Trophoblast cell (in vitro differentiated cells and primary cell): Measurements from ENCODE around the gene PRDM16.

Source experiments
- DNase-seq, 2 donors: peaks; one replicate each; pipeline ENCODE4 v3.0.0-alpha.2; 2016
- H2AFZ ChIP-seq: 2 replicates; pipeline ENCODE4 v1.6.1; 2013; ENCODE audit warnings: low read length, moderate library complexity, mild to moderate bottlenecking; ENCODE audit not compliant: insufficient read depth, poor library complexity
- H2AK5ac ChIP-seq: 2 replicates; pipeline ENCODE4 v1.6.1; 2013; ENCODE audit warnings: mild to moderate bottlenecking, low read length
- H2BK120ac ChIP-seq: 2 replicates; pipeline ENCODE4 v1.6.1; 2013; ENCODE audit warnings: low read length, mild to moderate bottlenecking, moderate library complexity; ENCODE audit not compliant: insufficient read depth, poor library complexity
- H2BK12ac ChIP-seq: 2 replicates; pipeline ENCODE4 v1.6.1; 2013; ENCODE audit warnings: mild to moderate bottlenecking, low read length, moderate library complexity
- H2BK5ac ChIP-seq: 2 replicates; pipeline ENCODE4 v1.6.1; 2013; ENCODE audit warnings: low read length, low read depth, moderate library complexity, mild to moderate bottlenecking; ENCODE audit not compliant: poor library complexity
- H3K14ac ChIP-seq: 2 replicates; pipeline ENCODE4 v1.6.1; 2013; ENCODE audit warnings: mild to moderate bottlenecking, low read length
- H3K18ac ChIP-seq: 2 replicates; pipeline ENCODE4 v1.6.1; 2013; ENCODE audit warnings: mild to moderate bottlenecking, low read length
- H3K23ac ChIP-seq: 2 replicates; pipeline ENCODE4 v1.6.1; 2013; ENCODE audit warnings: low read length
- H3K27ac ChIP-seq: 2 replicates; pipeline ENCODE4 v1.5.1; 2013; ENCODE audit warnings: low read depth, mild to moderate bottlenecking, inconsistent platforms, low read length, moderate library complexity
- H3K27me3 ChIP-seq: 2 replicates; pipeline ENCODE4 v1.6.1; 2013; ENCODE audit warnings: inconsistent platforms, mild to moderate bottlenecking, low read length, moderate library complexity; ENCODE audit not compliant: insufficient read depth
- H3K36me3 ChIP-seq, 2 experiments: 1 replicate in 1 of 2; 2 replicates in 1 of 2; pipeline ENCODE4 v1.6.1; 2013; ENCODE audit warnings: low read length in 2 of 2, mild to moderate bottlenecking in 2 of 2, moderate library complexity in 1 of 2; ENCODE audit not compliant: insufficient read depth in 2 of 2, control insufficient read depth in 1 of 2
- H3K4ac ChIP-seq: 2 replicates; pipeline ENCODE4 v1.6.1; 2013; ENCODE audit warnings: low read depth, mild to moderate bottlenecking, low read length, moderate library complexity
- H3K4me1 ChIP-seq, 2 experiments: 1 replicate in 1 of 2; 2 replicates in 1 of 2; pipeline ENCODE4 v1.6.1; 2013; ENCODE audit warnings: low read length in 2 of 2, mild to moderate bottlenecking in 2 of 2, moderate library complexity in 1 of 2; ENCODE audit not compliant: insufficient read depth in 2 of 2, control insufficient read depth in 1 of 2
- H3K4me2 ChIP-seq: 2 replicates; pipeline ENCODE4 v1.6.1; 2013; ENCODE audit warnings: inconsistent platforms, mild to moderate bottlenecking, low read length, moderate library complexity
- H3K4me3 ChIP-seq: 2 replicates; pipeline ENCODE4 v1.5.1; 2013; ENCODE audit warnings: mild to moderate bottlenecking, low read depth, low read length, inconsistent platforms
- H3K79me1 ChIP-seq: one replicate; pipeline ENCODE4 v1.6.1; 2013; ENCODE audit warnings: low read length
- H3K79me2 ChIP-seq: 2 replicates; pipeline ENCODE4 v1.6.1; 2013; ENCODE audit warnings: low read length, mild to moderate bottlenecking; ENCODE audit not compliant: control insufficient read depth, insufficient read depth, poor library complexity
- H3K9ac ChIP-seq: 2 replicates; pipeline ENCODE4 v1.6.1; 2013; ENCODE audit warnings: mild to moderate bottlenecking, low read length
- H3K9me3 ChIP-seq: 2 replicates; pipeline ENCODE4 v1.6.1; 2013; ENCODE audit warnings: low read depth, mild to moderate bottlenecking, control low read depth, inconsistent platforms, low read length; ENCODE audit not compliant: insufficient read depth
- H4K12ac ChIP-seq: 2 replicates; pipeline ENCODE4 v1.6.1; 2013; ENCODE audit warnings: low read depth, mild to moderate bottlenecking, low read length, moderate library complexity
- H4K8ac ChIP-seq: 2 replicates; pipeline ENCODE4 v1.6.1; 2013; ENCODE audit warnings: low read depth, mild to moderate bottlenecking, low read length, moderate library complexity
- H4K91ac ChIP-seq: one replicate; pipeline ENCODE4 v1.6.1; 2013; ENCODE audit warnings: low read depth, mild to moderate bottlenecking, low read length, moderate library complexity
- WGBS: extraction: QIAGEN DNeasy Blood & Tissue Kit; methylation state at CpG from one replicate; pipeline ENCODE4 v1.1.7; 2013; ENCODE audit warnings: missing lambda C conversion rate; ENCODE audit not compliant: insufficient read length, insufficient coverage; ENCODE audit errors: extremely low coverage; 5-methylcytosine and 5-hydroxymethylcytosine counted together

Gene PRDM16

DNA sequence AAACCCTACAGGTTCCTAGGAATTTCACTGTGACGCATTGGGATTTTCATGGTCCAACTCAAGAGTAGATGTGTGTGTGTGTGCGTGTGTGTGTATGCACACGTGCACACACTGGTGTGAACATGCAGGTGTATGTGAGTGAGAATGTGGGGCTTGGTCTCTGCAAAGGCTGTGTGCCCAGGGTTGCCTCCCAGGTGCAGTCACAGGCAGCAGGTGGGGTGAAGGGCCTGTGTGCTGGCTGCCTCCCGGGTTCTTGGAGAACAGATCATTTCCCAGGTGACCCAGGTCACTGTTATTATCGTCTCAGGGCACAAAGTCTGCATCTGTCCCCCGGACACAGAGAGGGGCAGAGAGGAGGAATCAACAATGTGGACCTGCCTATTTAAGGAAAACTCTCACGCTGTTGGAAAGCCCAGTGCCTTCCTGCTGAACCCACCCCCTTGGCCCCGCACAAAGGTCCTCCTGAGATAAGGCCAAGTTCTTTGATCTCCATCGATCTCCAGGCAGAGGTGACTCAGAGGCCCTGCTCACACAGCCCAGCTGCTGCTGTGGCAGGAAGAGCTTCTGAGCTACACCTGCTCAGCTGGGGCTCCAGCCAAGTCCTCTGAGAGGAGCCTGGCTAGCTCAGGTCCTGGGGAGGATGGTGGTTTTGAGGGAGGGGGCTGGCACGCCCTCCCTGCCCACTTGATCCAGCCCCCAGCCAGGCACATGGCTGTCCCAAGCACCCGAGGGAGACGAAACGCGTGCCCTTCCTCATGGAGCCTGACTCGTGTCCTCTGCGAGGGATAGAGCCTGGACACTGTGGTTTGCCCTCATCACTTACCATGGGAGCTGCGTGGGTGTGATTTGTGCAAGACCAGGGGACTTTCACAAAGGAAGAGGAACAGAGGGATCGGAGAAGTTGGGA is 251.5 kb downstream of the PRDM16 start:
- DNase-seq = peak in 1 of 2 donors; percentile 2
- Histone ChIP-seq H3K79me1 (peaks cover 2% of the 10 kb centered on the region), H3K4me3 (no peak overlapping the region), H2BK5ac (no peak overlapping the region), H3K36me3 (no peaks in the 10 kb centered on the region), H4K12ac (no peak overlapping the region), H3K9ac (no peak overlapping the region), H2AFZ (no peak overlapping the region), H3K27ac (no peak overlapping the region), H3K27me3 (no peaks in the 10 kb centered on the region), H3K18ac (no peak overlapping the region), H4K8ac (no peak overlapping the region), H2AK5ac (no peak overlapping the region), H3K4ac (no peak overlapping the region), H3K9me3 (peaks cover 5% of the 10 kb centered on the region), H3K79me2 (no peaks in the 10 kb centered on the region), H3K4me1 (peaks cover 2 to 4% of the 10 kb centered on the region in 2 experiments), H3K14ac (no peak overlapping the region), H3K23ac (no peak overlapping the region), H2BK12ac (no peak overlapping the region), H4K91ac (no peak overlapping the region), H2BK120ac (no peak overlapping the region), H3K4me2 (no peak overlapping the region)
- WGBS = no CpG with 5 or more reads among the region's 18 CpGs

DNA sequence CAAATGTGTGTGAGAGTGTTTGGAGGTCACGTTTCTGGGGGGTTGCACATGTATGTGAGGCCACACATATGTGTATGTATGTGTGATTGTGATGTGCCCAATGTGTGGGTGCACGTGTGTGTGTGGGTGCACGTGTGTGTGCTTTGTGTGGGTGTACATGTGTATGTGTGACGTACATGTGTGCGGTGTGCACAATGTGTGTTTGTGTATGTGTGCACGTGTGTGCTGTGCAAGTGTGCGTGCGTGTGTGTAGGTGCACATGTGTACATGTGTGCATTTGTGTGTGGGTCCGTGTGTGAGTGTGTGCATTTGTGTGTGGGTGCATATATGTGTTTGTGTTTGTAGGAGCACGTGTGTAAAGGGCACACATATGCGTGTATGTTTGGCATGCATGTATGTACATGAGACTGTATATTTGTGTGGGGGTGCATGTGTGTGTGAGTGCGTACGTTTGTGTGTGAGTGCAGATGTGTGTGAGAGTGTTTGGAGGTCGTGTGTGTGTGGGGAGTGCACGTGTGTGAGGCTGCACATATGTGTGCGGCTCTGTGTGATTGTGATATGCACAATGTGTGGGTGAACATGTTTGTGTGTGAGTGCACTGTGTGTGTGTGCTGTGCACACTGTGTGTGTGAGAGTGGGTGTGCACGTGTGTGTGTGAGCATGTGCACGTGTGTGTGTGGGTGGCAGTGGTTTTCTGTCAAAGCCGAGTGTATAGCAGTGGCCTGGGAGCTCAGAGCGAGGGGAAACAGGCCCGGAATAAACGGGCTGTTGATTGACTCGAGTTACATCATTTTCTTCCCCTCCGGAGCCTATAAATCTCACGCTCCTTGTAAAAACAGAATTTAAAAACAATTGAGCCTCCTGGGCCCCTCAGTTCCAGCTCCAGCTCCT is 252.8 kb downstream of the PRDM16 start:
- no peak overlapping the region for H2AFZ ChIP-seq

DNA sequence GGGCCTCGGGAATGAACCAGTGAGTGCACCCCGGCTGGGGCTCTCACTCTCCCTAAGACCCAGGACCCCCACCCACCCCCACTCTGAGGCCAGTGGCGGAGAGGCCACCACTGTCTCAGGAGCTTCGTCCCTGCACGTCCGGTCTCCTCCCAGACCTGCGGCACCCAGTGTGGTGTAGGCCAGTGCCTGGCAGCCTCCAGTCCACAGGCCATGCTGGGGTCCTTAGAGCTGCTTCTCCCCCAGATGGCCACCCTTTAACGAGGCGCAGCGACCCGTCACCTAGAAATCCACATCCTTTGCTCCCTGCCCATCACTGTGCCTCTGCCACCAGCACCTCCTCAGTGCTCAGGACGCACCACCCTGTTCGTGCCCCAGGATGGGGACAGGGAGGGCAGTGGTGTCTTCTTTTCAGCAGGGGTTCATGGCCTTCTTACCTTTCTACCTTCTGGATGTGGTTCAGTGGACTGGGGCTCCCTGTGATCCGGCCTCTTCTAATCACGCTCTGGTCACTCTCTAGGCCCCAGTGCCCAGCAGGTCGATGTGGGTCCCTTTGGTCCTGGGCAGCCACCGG is 253.5 kb downstream of the PRDM16 start:
- no CpG with 5 or more reads among the region's 17 CpGs for WGBS
- no peak overlapping the region for H2BK12ac ChIP-seq
- no peak overlapping the region for H4K12ac ChIP-seq
- no peaks in the 10 kb centered on the region for H3K36me3 ChIP-seq
- H3K27ac ChIP-seq = no peak overlapping the region
- H2AFZ ChIP-seq = no peak overlapping the region
- no peaks in the 10 kb centered on the region for H3K79me2 ChIP-seq
- no peak overlapping the region for H3K23ac ChIP-seq
- H4K91ac ChIP-seq = no peak overlapping the region
- H3K27me3 ChIP-seq = no peaks in the 10 kb centered on the region
- no peak overlapping the region for H4K8ac ChIP-seq
- no peak overlapping the region for H3K18ac ChIP-seq
- peaks cover 6% of the 10 kb centered on the region for H3K9me3 ChIP-seq
- H3K9ac ChIP-seq = no peak overlapping the region
- H3K14ac ChIP-seq = no peak overlapping the region
- peaks cover 2% of the 10 kb centered on the region for H3K79me1 ChIP-seq
- DNase-seq = no peak
- no peak overlapping the region for H3K4me3 ChIP-seq
- no peak overlapping the region for H3K4ac ChIP-seq
- no peak overlapping the region for H2AK5ac ChIP-seq
- no peak overlapping the region for H2BK5ac ChIP-seq
- H3K4me1 ChIP-seq = peaks cover 0 to 2% of the 10 kb centered on the region in 2 experiments
- no peak overlapping the region for H3K4me2 ChIP-seq
- H2BK120ac ChIP-seq = no peak overlapping the region

More for the DNA sequence above, 252.8 kb downstream of the PRDM16 start:
- Histone ChIP-seq H3K4me1 (peaks cover 0 to 2% of the 10 kb centered on the region in 2 experiments), H4K12ac (no peak overlapping the region), H3K14ac (no peak overlapping the region), H4K91ac (no peak overlapping the region), H4K8ac (no peak overlapping the region), H3K23ac (peak overlapping the region; percentile 70), H3K9ac (no peak overlapping the region), H3K27ac (no peak overlapping the region), H3K4ac (no peak overlapping the region), H3K4me2 (no peak overlapping the region), H3K27me3 (no peaks in the 10 kb centered on the region), H2BK120ac (no peak overlapping the region), H3K79me1 (peaks cover 2% of the 10 kb centered on the region), H3K4me3 (peak overlapping the region; percentile 31), H3K79me2 (no peaks in the 10 kb centered on the region), H2BK5ac (no peak overlapping the region), H2BK12ac (no peak overlapping the region), H2AK5ac (no peak overlapping the region), H3K36me3 (no peaks in the 10 kb centered on the region), H3K18ac (no peak overlapping the region), H3K9me3 (peaks cover 6% of the 10 kb centered on the region)
- WGBS = 100% methylated on average over 3 of the region's 25 CpGs
- no peak for DNase-seq

DNA sequence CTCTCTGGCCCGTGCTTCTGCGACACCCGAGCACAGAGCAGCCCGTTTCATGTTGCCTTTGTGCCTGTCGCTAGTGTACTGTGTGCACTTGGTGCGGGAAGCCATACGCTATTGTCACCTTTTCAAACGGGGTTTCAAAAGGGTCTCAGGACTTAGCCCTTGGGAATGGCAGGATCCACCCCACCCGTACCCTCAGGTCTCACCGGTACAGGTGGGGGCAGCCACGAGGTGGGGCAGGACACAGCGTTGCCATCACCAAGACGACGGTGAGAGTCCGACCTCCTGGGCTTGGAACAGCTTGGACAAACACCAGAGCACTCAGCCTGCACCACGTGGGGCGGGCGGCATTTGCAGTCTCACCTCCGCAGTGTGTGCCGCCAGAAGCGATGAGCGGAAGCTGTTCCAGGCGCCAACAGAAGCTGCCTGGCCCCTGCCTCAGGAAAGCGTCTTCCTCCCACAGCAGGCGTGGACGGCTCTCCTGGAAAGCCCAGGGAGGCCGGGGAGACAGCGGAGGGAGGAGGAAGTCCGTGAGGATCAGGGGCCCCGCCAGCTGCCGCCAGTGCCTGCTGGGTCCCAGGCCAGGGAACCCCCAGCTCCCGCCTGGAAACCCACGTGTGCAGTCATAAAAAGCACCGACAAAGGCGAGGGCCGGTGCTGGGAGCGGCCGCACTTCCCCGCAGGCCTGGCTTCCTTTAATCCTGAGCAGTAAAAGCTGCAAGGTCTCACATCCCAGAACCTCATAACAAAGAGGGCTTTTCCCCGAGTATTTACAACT is 254.2 kb downstream of the PRDM16 start:
- no peak overlapping the region for H4K91ac ChIP-seq
- H2AK5ac ChIP-seq = no peak overlapping the region
- H4K12ac ChIP-seq = no peak overlapping the region
- no peak overlapping the region for H2BK5ac ChIP-seq
- no peak for DNase-seq
- H2AFZ ChIP-seq = no peak overlapping the region
- H3K4ac ChIP-seq = no peak overlapping the region
- no peak overlapping the region for H3K27ac ChIP-seq
- no peak overlapping the region for H3K23ac ChIP-seq
- H3K27me3 ChIP-seq = no peaks in the 10 kb centered on the region
- no peaks in the 10 kb centered on the region for H3K36me3 ChIP-seq
- no peak overlapping the region for H2BK120ac ChIP-seq
- no peak overlapping the region for H3K4me2 ChIP-seq
- H3K18ac ChIP-seq = no peak overlapping the region
- H3K14ac ChIP-seq = no peak overlapping the region
- no CpG with 5 or more reads among the region's 40 CpGs for WGBS
- no peaks in the 10 kb centered on the region for H3K79me2 ChIP-seq
- H3K9me3 ChIP-seq = peaks cover 6% of the 10 kb centered on the region
- H3K4me3 ChIP-seq = no peak overlapping the region
- no peak overlapping the region for H3K9ac ChIP-seq
- peaks cover 0 to 2% of the 10 kb centered on the region in 2 experiments for H3K4me1 ChIP-seq
- peaks cover 2% of the 10 kb centered on the region for H3K79me1 ChIP-seq
- no peak overlapping the region for H4K8ac ChIP-seq
- no peak overlapping the region for H2BK12ac ChIP-seq
